SH-SY5Y (cell line): ENCODE results near the gene BIN1.

ENCODE experiments used
- GATA2 ChIP-seq: IDR thresholded peaks from 2 replicates; pipeline ENCODE4 v1.6.1; 2011; ENCODE audit warnings: mild to moderate bottlenecking, low read depth, low read length
- GATA3 ChIP-seq: IDR thresholded peaks from 2 replicates; pipeline ENCODE4 v1.6.1; 2011; ENCODE audit warnings: low read depth, mild to moderate bottlenecking, low read length, moderate library complexity

DNA sequence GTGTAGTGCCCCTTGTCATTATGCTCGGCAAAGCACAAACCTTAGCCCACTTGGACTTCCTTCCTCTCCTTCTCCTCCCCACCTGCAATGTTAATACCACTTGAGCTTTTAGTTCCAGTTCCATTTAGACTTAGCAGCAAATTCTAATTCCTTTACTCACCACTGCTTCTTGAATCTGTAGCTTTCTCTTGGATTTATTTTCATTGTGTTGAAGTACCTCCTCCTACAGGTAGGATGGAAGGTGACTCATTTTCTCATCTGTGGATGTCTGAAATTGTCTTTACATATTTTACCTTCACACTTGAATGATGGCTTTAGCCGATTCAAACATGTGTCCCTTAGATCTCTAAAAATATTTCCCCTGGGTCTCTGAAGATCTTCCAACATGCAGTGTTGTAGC is 32.8 kb upstream of the BIN1 start:
- TF ChIP-seq GATA3 (no peak), GATA2 (no peak)
